IPS-15b (cell line): ENCODE results near the gene ARL15.

ENCODE experiments used
- H3K27me3 ChIP-seq: one replicate; pipeline ENCODE4 v1.6.1; 2013; ENCODE audit warnings: low read length; ENCODE audit not compliant: control insufficient read depth, insufficient read depth
- H3K36me3 ChIP-seq: one replicate; pipeline ENCODE4 v1.6.1; 2013; ENCODE audit warnings: low read length; ENCODE audit not compliant: control insufficient read depth, insufficient read depth
- H3K4me1 ChIP-seq: one replicate; pipeline ENCODE4 v1.6.1; 2013; ENCODE audit warnings: mild to moderate bottlenecking, low read length; ENCODE audit not compliant: control insufficient read depth, insufficient read depth
- H3K4me3 ChIP-seq: one replicate; pipeline ENCODE4 v1.5.1; 2013; ENCODE audit warnings: low read depth, low read length
- H3K9ac ChIP-seq: one replicate; pipeline ENCODE4 v1.6.1; 2013; ENCODE audit warnings: low read depth, mild to moderate bottlenecking, low read length
- H3K9me3 ChIP-seq: one replicate; pipeline ENCODE4 v1.6.1; 2013; ENCODE audit warnings: mild to moderate bottlenecking, low read length; ENCODE audit not compliant: control insufficient read depth, insufficient read depth

Gene ARL15

DNA sequence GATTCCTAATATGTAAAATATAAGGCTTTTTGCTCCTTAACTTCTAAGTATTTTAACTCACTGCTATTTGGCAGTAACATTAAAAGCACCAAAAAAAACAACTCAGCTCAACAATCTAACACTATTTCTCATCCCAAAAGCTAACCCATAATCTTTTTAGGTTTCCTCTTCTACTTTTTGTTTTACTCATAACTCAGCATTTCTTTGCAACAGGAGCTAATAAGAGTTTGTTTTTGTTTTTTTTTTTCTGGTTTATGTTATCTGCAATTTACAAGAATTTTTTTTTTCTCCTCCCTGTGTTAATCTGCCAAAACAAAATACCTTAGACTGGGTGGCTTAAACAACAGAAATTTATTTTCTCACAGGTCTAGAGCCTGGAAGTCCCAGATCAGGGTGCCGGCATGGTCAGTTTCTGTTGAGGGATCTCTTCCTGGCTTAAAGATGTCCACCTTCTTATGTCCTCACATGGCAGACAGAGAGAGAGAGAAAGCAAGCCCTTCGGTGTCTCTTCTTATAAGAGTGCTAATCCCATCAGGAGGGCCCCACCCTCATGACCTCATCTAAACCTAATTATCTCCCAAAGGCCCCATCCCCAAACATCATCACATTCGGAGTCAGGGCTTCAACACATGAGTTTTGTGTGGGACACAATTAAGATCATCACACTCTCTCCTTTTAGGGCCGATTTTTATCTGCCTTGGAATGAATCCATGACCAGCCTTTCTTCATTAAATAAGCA, 31.2 kb downstream of the ARL15 start:
- Histone ChIP-seq H3K9ac (no peak overlapping the region), H3K27me3 (no peaks in the 10 kb centered on the region), H3K4me3 (no peak overlapping the region), H3K4me1 (no peaks in the 10 kb centered on the region), H3K36me3 (no peaks in the 10 kb centered on the region), H3K9me3 (no peaks in the 10 kb centered on the region)

DNA sequence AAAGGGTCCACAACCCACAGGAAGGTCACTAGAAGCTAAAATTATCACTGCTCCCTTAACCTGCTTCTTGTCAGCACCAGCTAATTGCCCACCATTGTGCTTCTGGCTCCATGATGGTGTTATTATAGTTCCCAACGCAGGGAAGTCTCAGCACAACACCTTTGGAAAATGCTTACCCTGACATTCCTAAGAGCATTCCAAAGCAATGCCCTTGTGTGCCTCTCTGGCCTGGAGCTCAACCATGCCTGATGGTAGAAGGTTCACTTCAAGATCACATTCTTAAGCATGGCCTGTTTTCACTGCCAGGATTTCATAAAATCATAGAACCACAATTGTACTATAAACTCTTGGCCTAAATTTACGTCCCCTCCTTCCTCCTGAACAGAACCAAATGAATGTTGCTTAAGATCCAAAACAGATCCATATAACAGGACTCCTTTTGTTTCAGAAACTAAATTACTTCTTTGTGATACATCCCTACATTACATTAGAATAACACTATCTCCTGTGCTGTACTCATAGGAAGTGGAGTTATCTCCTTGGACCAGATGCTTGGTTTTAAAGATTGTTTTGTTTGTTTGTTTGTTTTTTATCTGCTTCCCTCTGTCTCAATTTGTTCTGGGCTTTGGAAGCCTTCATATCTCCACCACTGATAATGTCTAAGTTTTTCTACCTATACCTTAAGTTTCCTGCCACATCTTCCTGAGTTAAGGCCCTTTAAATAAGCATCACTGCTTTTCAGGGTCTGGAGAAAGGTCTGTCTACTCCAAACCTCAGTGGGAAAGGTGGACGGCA, 32.1 kb downstream of the ARL15 start:
- H3K9me3 ChIP-seq, result no peaks in the 10 kb centered on the region
- no peaks in the 10 kb centered on the region for H3K27me3 ChIP-seq
- no peak overlapping the region for H3K9ac ChIP-seq
- no peak overlapping the region for H3K4me3 ChIP-seq
- no peaks in the 10 kb centered on the region for H3K36me3 ChIP-seq
- H3K4me1 ChIP-seq, result no peaks in the 10 kb centered on the region

DNA sequence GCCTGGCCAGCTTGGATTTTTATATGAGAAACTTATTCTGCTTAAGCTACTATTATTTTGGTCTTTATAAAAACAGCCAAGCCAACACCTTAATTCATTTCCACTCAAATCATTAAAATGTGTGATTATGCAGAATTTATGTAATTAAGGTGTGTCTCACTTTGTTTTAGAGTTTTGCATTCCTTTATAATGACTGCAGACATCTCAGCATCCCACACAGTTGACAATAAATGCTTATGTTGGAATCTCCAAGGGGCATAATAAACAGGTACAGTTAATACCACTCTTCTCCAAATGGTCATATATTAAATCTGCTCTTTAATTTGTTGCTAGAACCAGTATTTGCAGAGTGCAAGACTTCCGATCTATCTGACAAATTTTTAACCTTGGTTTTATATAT, 34.3 kb downstream of the ARL15 start:
- Histone ChIP-seq H3K4me3 (no peak overlapping the region), H3K9ac (no peak overlapping the region), H3K27me3 (no peaks in the 10 kb centered on the region), H3K36me3 (no peaks in the 10 kb centered on the region), H3K9me3 (no peaks in the 10 kb centered on the region), H3K4me1 (no peaks in the 10 kb centered on the region)

DNA sequence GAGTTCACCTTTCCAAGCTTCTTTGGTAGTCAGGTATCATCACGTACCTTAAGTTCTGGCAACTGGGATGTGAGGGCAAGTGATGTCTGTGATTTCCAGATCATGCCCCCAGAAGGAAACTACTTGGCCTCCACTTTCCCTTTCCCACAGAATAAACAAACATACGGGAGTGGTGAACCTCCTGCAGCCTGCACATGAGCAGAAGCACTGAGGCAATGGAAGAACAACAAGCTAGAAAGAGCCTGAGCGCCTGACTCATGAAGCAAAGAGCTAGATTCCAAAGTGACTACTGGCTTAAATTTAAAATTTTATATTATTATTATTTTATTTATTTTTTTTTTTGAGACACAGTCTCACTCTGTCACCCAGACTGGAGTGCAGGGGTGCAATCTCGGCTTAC, 35.0 kb downstream of the ARL15 start:
- Histone ChIP-seq H3K4me1 (no peaks in the 10 kb centered on the region), H3K4me3 (no peak overlapping the region), H3K36me3 (no peaks in the 10 kb centered on the region), H3K9ac (no peak overlapping the region), H3K27me3 (no peaks in the 10 kb centered on the region), H3K9me3 (no peaks in the 10 kb centered on the region)

DNA sequence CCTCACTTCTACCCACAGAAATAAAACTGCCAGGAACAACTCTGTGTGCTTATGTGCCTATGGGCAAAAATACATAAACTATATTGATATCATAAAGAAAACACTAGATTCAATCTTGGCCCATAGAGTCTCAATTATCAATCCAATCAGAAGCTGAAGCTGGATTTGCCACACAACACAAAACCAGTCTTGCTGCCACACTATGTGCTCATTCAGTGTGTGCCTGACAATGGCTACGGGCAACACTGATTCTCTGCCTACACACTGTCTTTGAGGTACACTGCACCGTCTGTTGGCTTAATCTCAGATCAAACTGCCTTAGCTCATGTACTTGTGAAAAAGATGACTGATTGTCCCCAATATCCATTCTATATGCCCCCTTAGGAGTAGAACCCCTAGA, 35.4 kb downstream of the ARL15 start:
- H3K4me3 ChIP-seq, result no peak overlapping the region

DNA sequence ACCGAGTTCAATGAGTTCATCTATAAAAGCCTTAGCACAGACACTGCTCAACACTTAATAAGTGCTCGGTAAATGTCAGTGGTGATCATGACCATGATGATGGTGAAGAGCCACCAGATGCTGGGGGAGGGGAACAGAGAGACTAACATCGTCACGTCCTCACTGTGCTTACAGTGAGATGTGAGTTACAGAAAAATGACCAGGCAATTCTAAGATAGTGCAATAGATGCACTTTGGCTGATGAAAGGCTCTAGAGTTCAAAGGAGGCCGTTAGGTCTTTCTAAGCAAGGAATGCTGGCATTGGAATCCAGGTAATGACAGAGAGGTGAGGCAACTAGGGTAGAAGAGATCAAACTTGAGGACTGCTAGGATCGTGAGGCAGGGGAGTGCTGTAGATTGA, 36.7 kb downstream of the ARL15 start:
- Histone ChIP-seq H3K27me3 (no peaks in the 10 kb centered on the region), H3K9ac (no peak overlapping the region), H3K4me1 (no peaks in the 10 kb centered on the region), H3K9me3 (no peaks in the 10 kb centered on the region), H3K4me3 (no peak overlapping the region), H3K36me3 (no peaks in the 10 kb centered on the region)

More for the DNA sequence above, 35.4 kb downstream of the ARL15 start:
- H3K9ac ChIP-seq, result no peak overlapping the region
- no peaks in the 10 kb centered on the region for H3K27me3 ChIP-seq
- H3K4me1 ChIP-seq, result no peaks in the 10 kb centered on the region
- no peaks in the 10 kb centered on the region for H3K36me3 ChIP-seq
- H3K9me3 ChIP-seq, result no peaks in the 10 kb centered on the region

DNA sequence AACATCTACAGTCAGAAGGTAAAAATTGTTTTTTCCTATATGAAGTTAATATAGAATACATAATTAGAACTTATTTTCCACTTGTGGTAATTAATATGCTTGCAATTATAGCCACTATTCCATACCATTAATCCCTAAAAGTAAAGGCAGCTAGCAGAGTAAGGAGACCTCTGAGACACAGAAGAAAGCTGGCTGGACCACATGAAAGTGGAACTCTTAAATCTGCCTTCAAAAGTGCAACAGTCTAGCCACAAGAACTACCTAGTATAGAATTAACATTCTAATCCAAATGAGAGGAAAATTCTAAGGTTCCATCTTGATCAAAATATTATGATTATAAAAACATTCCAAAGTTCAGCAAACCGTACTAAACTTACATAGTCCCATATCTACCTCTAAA, 37.6 kb downstream of the ARL15 start:
- Histone ChIP-seq H3K27me3 (no peaks in the 10 kb centered on the region), H3K36me3 (no peaks in the 10 kb centered on the region), H3K9ac (no peak overlapping the region), H3K4me3 (no peak overlapping the region), H3K4me1 (no peaks in the 10 kb centered on the region), H3K9me3 (no peaks in the 10 kb centered on the region)

DNA sequence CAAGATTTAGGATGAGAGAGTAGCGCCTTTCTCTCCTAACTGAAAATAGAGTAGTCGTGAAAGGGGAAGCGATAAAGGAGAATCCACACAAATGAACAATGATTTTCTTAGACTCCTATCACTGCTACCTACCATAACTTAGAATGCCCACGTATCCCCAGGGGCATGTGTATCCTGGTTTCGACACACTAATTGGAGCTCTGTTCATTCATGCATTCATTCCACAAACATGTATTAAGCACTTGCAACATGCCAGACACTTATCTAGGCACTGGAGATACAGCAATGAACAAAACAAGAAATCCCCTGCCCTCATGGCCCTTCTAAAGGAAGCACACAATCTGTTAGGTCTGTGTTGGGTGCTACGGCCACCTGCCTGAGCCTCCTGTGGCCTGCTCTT, 40.0 kb downstream of the ARL15 start:
- no peaks in the 10 kb centered on the region for H3K9me3 ChIP-seq
- H3K36me3 ChIP-seq, result no peaks in the 10 kb centered on the region
- H3K27me3 ChIP-seq, result no peaks in the 10 kb centered on the region
- no peak overlapping the region for H3K9ac ChIP-seq
- H3K4me3 ChIP-seq, result no peak overlapping the region
- no peaks in the 10 kb centered on the region for H3K4me1 ChIP-seq

DNA sequence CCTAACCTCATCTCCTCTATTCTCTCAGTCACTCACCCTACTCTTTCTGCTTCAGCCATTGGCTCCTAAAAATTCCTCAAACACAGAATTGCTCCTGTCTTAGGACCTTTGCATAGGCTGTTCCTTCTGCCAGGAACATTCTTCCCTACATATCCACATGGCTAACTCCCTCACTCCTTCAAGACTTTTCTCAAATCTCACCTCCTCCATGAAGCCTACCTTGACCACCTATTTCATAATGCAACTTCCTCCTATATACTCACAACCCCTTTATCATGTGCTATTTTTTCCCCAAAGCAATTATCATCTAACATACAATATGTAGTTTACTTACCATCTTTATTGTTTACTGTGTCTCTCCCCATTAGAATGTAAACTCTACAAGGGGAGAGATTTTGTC, 45.8 kb downstream of the ARL15 start:
- H3K36me3 ChIP-seq, result no peaks in the 10 kb centered on the region
- no peak overlapping the region for H3K9ac ChIP-seq
- no peaks in the 10 kb centered on the region for H3K4me1 ChIP-seq
- no peaks in the 10 kb centered on the region for H3K27me3 ChIP-seq
- H3K9me3 ChIP-seq, result no peaks in the 10 kb centered on the region
- H3K4me3 ChIP-seq, result no peak overlapping the region

DNA sequence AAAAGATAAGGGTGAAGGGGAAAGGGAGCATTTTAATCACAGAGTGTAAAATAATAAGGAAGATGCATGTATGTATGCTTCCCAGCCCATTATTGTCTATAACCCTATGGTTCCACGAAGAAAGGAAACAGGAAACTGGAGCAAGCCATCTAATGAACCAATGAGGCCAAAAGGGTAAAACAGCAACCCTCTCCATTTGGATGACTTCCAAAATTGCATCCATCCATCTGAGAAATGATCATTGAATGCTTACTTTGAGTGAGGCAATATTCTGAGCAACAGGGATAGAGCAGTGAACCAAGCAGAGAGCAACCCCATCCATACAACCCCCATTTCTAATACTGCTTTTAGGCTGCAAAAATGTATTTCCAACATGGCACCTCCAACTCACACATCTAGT, 46.9 kb downstream of the ARL15 start:
- Histone ChIP-seq H3K4me3 (no peak overlapping the region), H3K27me3 (no peaks in the 10 kb centered on the region), H3K36me3 (no peaks in the 10 kb centered on the region), H3K9ac (no peak overlapping the region), H3K9me3 (no peaks in the 10 kb centered on the region), H3K4me1 (no peaks in the 10 kb centered on the region)

DNA sequence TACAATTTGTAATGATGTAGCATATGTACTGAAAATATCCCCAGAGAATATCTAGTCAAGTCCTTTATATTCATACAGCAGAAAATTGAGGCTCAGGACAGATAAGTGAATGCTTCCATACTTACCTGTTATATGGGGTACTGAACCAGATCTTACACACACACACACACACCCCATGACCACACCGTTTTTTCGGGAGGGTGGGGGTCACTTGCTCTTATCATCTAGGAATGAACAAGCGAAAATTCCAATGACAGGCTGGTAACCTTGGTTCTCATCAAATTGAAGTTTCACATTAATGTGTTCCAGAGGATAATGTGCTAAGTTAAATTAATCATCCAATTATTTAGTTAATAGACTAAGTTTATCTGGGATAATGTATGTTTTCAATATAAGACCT, 48.8 kb downstream of the ARL15 start:
- H3K4me1 ChIP-seq, result no peaks in the 10 kb centered on the region

DNA sequence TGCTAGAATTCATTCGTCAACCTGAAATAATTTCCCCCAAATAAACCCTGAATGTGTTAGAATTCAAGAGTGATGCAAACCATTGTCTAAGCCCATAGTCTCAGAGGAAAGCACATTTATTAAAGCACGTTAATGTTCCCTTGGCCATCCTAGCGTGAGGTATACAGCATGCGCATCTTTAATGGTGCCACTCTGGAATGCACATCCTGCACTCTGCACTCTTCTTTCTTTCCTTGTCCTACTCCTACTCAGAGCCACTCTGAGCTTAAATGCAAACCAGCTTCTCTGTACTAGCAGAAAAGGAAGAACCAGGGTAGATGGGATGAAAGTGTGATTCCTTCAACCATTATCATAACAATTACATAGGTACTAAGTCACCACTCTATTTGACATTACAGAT, 50.4 kb downstream of the ARL15 start:
- H3K27me3 ChIP-seq, result no peaks in the 10 kb centered on the region
- no peaks in the 10 kb centered on the region for H3K36me3 ChIP-seq
- no peak overlapping the region for H3K9ac ChIP-seq

More for the DNA sequence above, 48.8 kb downstream of the ARL15 start:
- H3K27me3 ChIP-seq, result no peaks in the 10 kb centered on the region
- H3K36me3 ChIP-seq, result no peaks in the 10 kb centered on the region
- H3K9ac ChIP-seq, result no peak overlapping the region
- no peaks in the 10 kb centered on the region for H3K9me3 ChIP-seq
- H3K4me3 ChIP-seq, result no peak overlapping the region

More for the DNA sequence above, 50.4 kb downstream of the ARL15 start:
- no peak overlapping the region for H3K4me3 ChIP-seq
- H3K4me1 ChIP-seq, result no peaks in the 10 kb centered on the region
- no peaks in the 10 kb centered on the region for H3K9me3 ChIP-seq
